ENCODE measurements around the gene TRAP1.

TRAP1 gene

DNA sequence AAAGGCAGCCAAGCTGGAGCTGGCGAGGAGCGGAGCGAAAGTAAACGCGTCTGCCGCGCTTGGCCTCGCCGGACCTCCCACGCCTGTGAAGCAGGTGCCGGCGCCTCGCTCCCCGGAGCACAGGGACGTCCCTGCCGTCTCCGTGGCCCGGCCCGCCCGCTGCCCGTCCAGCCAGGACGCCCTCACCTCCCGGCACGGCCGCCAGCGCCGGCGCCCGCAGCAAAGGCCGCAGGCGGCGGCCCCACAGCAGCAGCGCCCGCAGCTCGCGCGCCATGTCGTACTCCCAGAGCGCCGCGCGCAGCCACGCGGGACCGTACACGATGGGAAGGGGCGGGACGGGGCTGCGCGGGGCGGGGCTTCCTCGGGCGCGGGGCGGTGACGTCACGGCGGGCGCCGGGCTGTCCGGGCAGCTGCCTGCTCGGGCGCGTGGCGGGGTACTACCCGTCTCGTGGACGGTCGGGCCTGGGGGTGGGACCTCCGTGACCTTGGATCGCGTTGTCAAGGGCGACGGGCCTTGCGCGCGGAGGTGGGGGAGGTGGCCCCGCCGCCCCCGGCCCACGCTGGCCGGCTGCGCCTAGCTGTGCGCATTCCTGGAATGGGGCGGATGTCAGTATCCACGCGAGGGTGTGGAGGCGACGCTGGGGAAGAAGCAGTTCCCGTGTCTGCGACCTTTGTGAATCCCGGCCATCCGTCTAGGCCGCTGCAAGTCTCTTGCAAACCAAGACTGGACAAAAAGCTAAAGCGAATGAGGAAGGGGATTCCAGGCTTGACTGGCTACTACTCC lies at the start of gene TRAP1:
TSS of gene TRAP1 (minus strand) at position 290 of the 784 bp plus-strand sequence. CDS start at position 274, 16 bp downstream.
- DNase-seq (ENCODE audit: insufficient read length, low spot score) (peak; percentile 83), FAIRE-seq (no peak)
- TF ChIP-seq, protein P1, sequence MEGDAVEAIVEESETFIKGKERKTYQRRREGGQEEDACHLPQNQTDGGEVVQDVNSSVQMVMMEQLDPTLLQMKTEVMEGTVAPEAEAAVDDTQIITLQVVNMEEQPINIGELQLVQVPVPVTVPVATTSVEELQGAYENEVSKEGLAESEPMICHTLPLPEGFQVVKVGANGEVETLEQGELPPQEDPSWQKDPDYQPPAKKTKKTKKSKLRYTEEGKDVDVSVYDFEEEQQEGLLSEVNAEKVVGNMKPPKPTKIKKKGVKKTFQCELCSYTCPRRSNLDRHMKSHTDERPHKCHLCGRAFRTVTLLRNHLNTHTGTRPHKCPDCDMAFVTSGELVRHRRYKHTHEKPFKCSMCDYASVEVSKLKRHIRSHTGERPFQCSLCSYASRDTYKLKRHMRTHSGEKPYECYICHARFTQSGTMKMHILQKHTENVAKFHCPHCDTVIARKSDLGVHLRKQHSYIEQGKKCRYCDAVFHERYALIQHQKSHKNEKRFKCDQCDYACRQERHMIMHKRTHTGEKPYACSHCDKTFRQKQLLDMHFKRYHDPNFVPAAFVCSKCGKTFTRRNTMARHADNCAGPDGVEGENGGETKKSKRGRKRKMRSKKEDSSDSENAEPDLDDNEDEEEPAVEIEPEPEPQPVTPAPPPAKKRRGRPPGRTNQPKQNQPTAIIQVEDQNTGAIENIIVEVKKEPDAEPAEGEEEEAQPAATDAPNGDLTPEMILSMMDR (IDR thresholded peaks at IDR 0.05; ENCODE audit: insufficient read depth, missing control alignments): no peak

DNA sequence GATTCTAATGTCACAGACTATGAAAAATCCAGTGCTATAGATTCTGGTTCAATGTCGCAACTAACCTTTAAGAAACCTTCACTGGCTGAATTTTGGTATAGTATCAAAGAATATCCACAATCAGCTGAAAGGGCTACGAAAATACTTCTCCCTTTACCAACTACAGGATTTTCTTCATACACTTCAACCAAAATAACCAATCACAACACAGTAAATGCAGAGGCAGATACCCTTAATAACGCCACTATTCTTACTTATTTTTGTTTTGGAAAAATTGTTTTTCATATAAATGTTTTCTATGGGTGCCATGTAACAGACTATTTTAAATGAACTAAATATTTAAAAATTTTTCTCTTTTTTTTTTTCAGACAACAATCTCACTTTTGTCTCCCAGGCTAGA lies 48.9 kb upstream of the TRAP1 start:
- TF ChIP-seq, protein P1 (IDR thresholded peaks at IDR 0.05; ENCODE audit: insufficient read depth, missing control alignments): no peak
- no peak for DNase-seq (ENCODE audit: insufficient read length, low spot score)
- FAIRE-seq: no peak

DNA sequence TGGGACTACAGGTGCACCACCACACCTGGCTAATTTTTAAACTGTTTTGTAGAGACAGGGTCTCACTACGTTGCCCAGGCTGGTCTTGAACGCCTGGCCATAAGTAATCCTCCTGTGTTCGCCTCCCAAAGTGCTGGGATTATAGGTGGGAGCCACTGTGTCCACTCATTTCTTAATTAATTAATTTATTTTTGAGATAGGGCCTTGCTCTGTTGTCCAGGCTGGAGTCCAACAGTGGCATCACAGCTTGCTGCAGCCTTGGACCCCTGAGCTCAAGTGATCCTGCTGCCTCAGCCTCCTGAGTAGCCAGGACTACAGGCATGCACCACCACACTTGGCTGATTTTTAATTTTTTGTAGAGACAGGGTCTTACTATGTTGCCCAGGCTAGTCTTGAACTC lies 47.1 kb upstream of the TRAP1 start:
- DNase-seq (ENCODE audit: insufficient read length, low spot score) (no peak), FAIRE-seq (no peak)
- TF ChIP-seq, protein P1 (IDR thresholded peaks at IDR 0.05; ENCODE audit: insufficient read depth, missing control alignments): no peak

DNA sequence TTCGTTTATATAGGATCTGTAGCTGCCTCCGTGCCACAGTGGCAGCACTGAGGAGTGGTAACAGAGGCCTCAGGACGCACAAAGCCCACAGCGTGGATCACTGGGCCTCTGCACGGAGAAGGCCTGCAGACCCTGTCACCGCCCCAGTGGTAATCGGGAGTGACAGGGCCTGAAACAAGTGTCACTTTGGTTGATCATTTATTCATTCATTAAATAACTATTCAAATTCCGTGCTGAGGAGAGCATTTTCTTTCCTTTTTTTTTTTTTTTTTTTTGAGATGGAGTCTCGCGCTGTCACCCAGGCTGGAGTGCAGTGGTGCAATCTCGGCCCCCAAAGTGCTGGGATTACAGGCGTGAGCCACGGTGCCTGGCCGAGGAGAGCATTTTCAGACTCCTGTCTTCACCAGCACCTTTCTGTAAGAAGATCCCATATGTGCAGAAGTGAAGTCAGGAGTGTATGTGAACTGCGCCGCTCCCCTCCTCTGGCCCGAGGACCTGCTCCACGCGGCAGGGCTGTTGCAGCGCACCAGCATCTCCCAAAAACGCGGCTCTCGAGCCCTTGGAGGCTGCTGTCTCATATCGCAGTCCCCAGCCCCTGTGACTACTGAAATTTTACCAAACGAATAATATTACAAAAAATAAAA lies 44.9 kb upstream of the TRAP1 start:
- TF ChIP-seq, protein P1 (IDR thresholded peaks at IDR 0.05; ENCODE audit: insufficient read depth, missing control alignments): no peak
- DNase-seq (ENCODE audit: insufficient read length, low spot score) (no peak), FAIRE-seq (no peak)

DNA sequence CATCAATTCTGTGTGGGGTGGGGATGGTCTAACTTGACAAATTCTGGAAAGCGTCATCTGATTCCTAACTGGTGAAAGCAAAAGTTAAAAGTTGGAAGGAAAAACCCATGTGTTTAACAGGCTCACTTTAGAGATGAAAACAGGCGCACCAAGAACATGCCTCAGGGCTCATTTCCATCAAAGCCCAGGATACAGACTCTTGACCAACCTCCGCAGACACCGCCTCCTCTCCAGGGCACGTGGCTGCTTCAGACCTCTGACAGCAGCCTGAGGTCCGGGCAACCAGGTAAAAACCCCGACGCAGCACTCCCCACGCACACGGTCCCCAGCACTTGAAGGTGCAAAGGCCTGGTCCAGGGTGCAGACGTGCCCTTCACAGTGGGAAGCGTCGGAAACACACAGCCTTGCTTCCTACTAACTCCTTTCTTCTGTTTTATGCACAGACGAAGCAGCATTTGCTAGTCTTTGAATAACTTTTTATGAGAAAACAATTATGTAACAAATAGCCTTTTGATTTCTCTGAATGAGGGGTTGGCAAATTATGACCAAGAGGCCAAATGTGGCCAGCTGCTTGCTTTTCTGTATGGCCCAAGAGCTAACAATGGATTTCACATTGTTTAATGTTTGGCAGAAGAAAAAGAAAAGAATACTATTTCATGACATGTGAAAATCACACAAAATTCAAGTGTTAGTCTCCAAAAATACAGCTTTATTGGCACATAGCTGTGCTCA lies 44.2 kb upstream of the TRAP1 start:
- TF ChIP-seq, protein P1 (IDR thresholded peaks at IDR 0.05; ENCODE audit: insufficient read depth, missing control alignments): no peak
- FAIRE-seq (no peak), DNase-seq (ENCODE audit: insufficient read length, low spot score) (no peak)

DNA sequence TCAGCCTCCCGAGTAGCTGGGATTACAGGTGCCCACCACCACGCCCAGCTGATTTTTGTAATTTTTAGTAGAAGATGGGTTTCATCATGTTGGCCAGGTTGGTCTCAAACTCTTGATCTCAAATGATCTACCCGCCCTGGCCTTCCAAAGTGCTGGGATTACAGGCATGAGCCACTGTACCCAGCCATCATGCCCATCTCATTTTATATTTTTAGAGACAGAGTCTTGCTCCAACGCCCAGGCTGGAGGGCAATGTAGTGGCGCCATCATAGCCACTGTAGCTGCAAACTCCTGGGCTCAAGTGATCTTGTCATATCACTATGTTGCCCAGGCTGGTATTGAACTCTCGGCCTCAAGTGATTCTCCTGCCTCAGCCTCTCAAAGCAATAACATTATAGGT lies 43.2 kb upstream of the TRAP1 start:
- TF ChIP-seq, protein P1 (IDR thresholded peaks at IDR 0.05; ENCODE audit: insufficient read depth, missing control alignments): no peak
- DNase-seq (ENCODE audit: insufficient read length, low spot score): no peak
- no peak for FAIRE-seq
